ENCODE results near the gene XRRA1. TPM values are rescaled to one million over a fixed set of nuclear protein-coding genes. Genes with fewer than 3 reads are reported as not detected.
A peak's percentile ranks its signal among the peaks of the same experiment; 100 is the strongest.
"Not testable (repeated sequence)": the region's sequence is repeated elsewhere in the genome, so short reads cannot be mapped to it uniquely, and the experiment has no call there.

Gene XRRA1
- polyA plus RNA-seq, 4 donors, result 0.27 to 18.2 (median 4.6) TPM

- 82 to 93% (median 87%) methylated on average over 3 of the region's 3 CpGs for WGBS, 3 donors
- FAIRE-seq (no peak), DNase-seq (no peak)
- Histone ChIP-seq H3K9me3 (ENCODE audit: control insufficient read depth in 2 of 2, insufficient read depth in 1 of 2, low read depth in 1 of 2, low read length in 1 of 2) (no peaks in the 10 kb centered on the region), H3K27ac (ENCODE audit: low read depth in 1 of 3, low read length in 2 of 3) (no peak overlapping the region), H3K27me3 (ENCODE audit: control insufficient read depth in 3 of 3, insufficient read depth in 3 of 3, low read length in 3 of 3) (no peaks in the 10 kb centered on the region), H3K4me3 (ENCODE audit: low read depth in 1 of 3, low read length in 3 of 3) (no peak overlapping the region), H3K4me1 (ENCODE audit: control insufficient read depth in 3 of 3, insufficient read depth in 2 of 3, low read depth in 1 of 3, low read length in 2 of 3) (peaks cover 0 to 6% (median 4%) of the 10 kb centered on the region in 3 donors), H3K36me3 (ENCODE audit: control insufficient read depth in 3 of 3, insufficient read depth in 2 of 3, low read depth in 1 of 3, low read length in 3 of 3) (peaks cover 0 to 4% (median 2%) of the 10 kb centered on the region in 3 donors)
Measured at GRCh38 chr11:74984070-74984469, 35.2 kb upstream of the XRRA1 start.

- WGBS, 3 donors, result 45 to 84% (median 57%) methylated on average over 1 of the region's 1 CpG
- Histone ChIP-seq H3K36me3 (ENCODE audit: control insufficient read depth in 3 of 3, insufficient read depth in 2 of 3, low read depth in 1 of 3, low read length in 3 of 3) (peaks cover 2 to 10% (median 3%) of the 10 kb centered on the region in 3 donors), H3K27ac (ENCODE audit: low read depth in 1 of 3, low read length in 2 of 3) (no peak overlapping the region), H3K4me1 (ENCODE audit: control insufficient read depth in 3 of 3, insufficient read depth in 2 of 3, low read depth in 1 of 3, low read length in 2 of 3) (peaks cover 0 to 4% (median 0%) of the 10 kb centered on the region in 3 donors), H3K9me3 (ENCODE audit: control insufficient read depth in 2 of 2, insufficient read depth in 1 of 2, low read depth in 1 of 2, low read length in 1 of 2) (no peaks in the 10 kb centered on the region), H3K27me3 (ENCODE audit: control insufficient read depth in 3 of 3, insufficient read depth in 3 of 3, low read length in 3 of 3) (no peaks in the 10 kb centered on the region), H3K4me3 (ENCODE audit: low read depth in 1 of 3, low read length in 3 of 3) (no peak overlapping the region)
- FAIRE-seq (no peak), DNase-seq (peak in 1 of 2 donors; percentile 32)
Measured at GRCh38 chr11:74981888-74982287, 33.0 kb upstream of the XRRA1 start.

- no peak for FAIRE-seq
- peaks cover 3 to 12% (median 10%) of the 10 kb centered on the region in 3 donors for H3K36me3 ChIP-seq (ENCODE audit: control insufficient read depth in 3 of 3, insufficient read depth in 2 of 3, low read depth in 1 of 3, low read length in 3 of 3)
- WGBS, 3 donors, result 89 to 94% (median 91%) methylated on average over 2 of the region's 2 CpGs
Measured at GRCh38 chr11:74980634-74981033, 31.7 kb upstream of the XRRA1 start.

GRCh38 chr11:74978041-74978440 lies 29.1 kb upstream of the XRRA1 start:
- Histone ChIP-seq H3K4me1 (ENCODE audit: control insufficient read depth in 3 of 3, insufficient read depth in 2 of 3, low read depth in 1 of 3, low read length in 2 of 3) (peaks cover 0 to 4% (median 0%) of the 10 kb centered on the region in 3 donors), H3K36me3 (ENCODE audit: control insufficient read depth in 3 of 3, insufficient read depth in 2 of 3, low read depth in 1 of 3, low read length in 3 of 3) (peaks cover 6 to 18% (median 14%) of the 10 kb centered on the region in 3 donors), H3K27ac (ENCODE audit: low read depth in 1 of 3, low read length in 2 of 3) (no peak overlapping the region), H3K27me3 (ENCODE audit: control insufficient read depth in 3 of 3, insufficient read depth in 3 of 3, low read length in 3 of 3) (no peaks in the 10 kb centered on the region), H3K4me3 (ENCODE audit: low read depth in 1 of 3, low read length in 3 of 3) (no peak overlapping the region), H3K9me3 (ENCODE audit: control insufficient read depth in 2 of 2, insufficient read depth in 1 of 2, low read depth in 1 of 2, low read length in 1 of 2) (no peaks in the 10 kb centered on the region)
- FAIRE-seq, result no peak
- DNase-seq, result no peak
- 96 to 99% (median 97%) methylated on average over 4 of the region's 4 CpGs for WGBS, 3 donors

More at GRCh38 chr11:74980634-74981033, 31.7 kb upstream of the XRRA1 start:
- Histone ChIP-seq H3K27me3 (ENCODE audit: control insufficient read depth in 3 of 3, insufficient read depth in 3 of 3, low read length in 3 of 3) (no peaks in the 10 kb centered on the region), H3K9me3 (ENCODE audit: control insufficient read depth in 2 of 2, insufficient read depth in 1 of 2, low read depth in 1 of 2, low read length in 1 of 2) (no peaks in the 10 kb centered on the region), H3K27ac (ENCODE audit: low read depth in 1 of 3, low read length in 2 of 3) (no peak overlapping the region), H3K4me3 (ENCODE audit: low read depth in 1 of 3, low read length in 3 of 3) (no peak overlapping the region), H3K4me1 (ENCODE audit: control insufficient read depth in 3 of 3, insufficient read depth in 2 of 3, low read depth in 1 of 3, low read length in 2 of 3) (peaks cover 0 to 4% (median 0%) of the 10 kb centered on the region in 3 donors)
- DNase-seq, result no peak

GRCh38 chr11:74971424-74971823 lies 22.5 kb upstream of the XRRA1 start:
- FAIRE-seq, result no peak
- H3K9me3 ChIP-seq (ENCODE audit: control insufficient read depth in 2 of 2, insufficient read depth in 1 of 2, low read depth in 1 of 2, low read length in 1 of 2), result no peaks in the 10 kb centered on the region
- no peaks in the 10 kb centered on the region for H3K27me3 ChIP-seq (ENCODE audit: control insufficient read depth in 3 of 3, insufficient read depth in 3 of 3, low read length in 3 of 3)
- no peak overlapping the region for H3K4me3 ChIP-seq (ENCODE audit: low read depth in 1 of 3, low read length in 3 of 3)
- H3K4me1 ChIP-seq (ENCODE audit: control insufficient read depth in 3 of 3, insufficient read depth in 2 of 3, low read depth in 1 of 3, low read length in 2 of 3), result no peaks in the 10 kb centered on the region
- H3K36me3 ChIP-seq (ENCODE audit: control insufficient read depth in 3 of 3, insufficient read depth in 2 of 3, low read depth in 1 of 3, low read length in 3 of 3), result peaks cover 11 to 27% (median 23%) of the 10 kb centered on the region in 3 donors
- 78 to 96% (median 93%) methylated on average over 6 of the region's 6 CpGs for WGBS, 3 donors
- DNase-seq, result no peak
- H3K27ac ChIP-seq (ENCODE audit: low read depth in 1 of 3, low read length in 2 of 3), result no peak overlapping the region

GRCh38 chr11:74970852-74971395 lies 22.0 kb upstream of the XRRA1 start:
- FAIRE-seq, result no peak
- Histone ChIP-seq H3K4me1 (ENCODE audit: control insufficient read depth in 3 of 3, insufficient read depth in 2 of 3, low read depth in 1 of 3, low read length in 2 of 3) (no peaks in the 10 kb centered on the region), H3K27me3 (ENCODE audit: control insufficient read depth in 3 of 3, insufficient read depth in 3 of 3, low read length in 3 of 3) (no peaks in the 10 kb centered on the region), H3K27ac (ENCODE audit: low read depth in 1 of 3, low read length in 2 of 3) (no peak overlapping the region), H3K36me3 (ENCODE audit: control insufficient read depth in 3 of 3, insufficient read depth in 2 of 3, low read depth in 1 of 3, low read length in 3 of 3) (peaks cover 11 to 27% (median 21%) of the 10 kb centered on the region in 3 donors), H3K4me3 (ENCODE audit: low read depth in 1 of 3, low read length in 3 of 3) (no peak overlapping the region), H3K9me3 (ENCODE audit: control insufficient read depth in 2 of 2, insufficient read depth in 1 of 2, low read depth in 1 of 2, low read length in 1 of 2) (no peaks in the 10 kb centered on the region)
- DNase-seq, result no peak
- 72 to 87% (median 86%) methylated on average over 1 of the region's 1 CpG for WGBS, 3 donors

- H3K36me3 ChIP-seq (ENCODE audit: control insufficient read depth in 3 of 3, insufficient read depth in 2 of 3, low read depth in 1 of 3, low read length in 3 of 3), result peaks cover 5 to 16% (median 6%) of the 10 kb centered on the region in 3 donors
- no peak overlapping the region for H3K27ac ChIP-seq (ENCODE audit: low read depth in 1 of 3, low read length in 2 of 3)
- WGBS, 3 donors, result 83 to 95% (median 91%) methylated on average over 5 of the region's 5 CpGs
- H3K4me3 ChIP-seq (ENCODE audit: low read depth in 1 of 3, low read length in 3 of 3), result no peak overlapping the region
- no peaks in the 10 kb centered on the region for H3K9me3 ChIP-seq (ENCODE audit: control insufficient read depth in 2 of 2, insufficient read depth in 1 of 2, low read depth in 1 of 2, low read length in 1 of 2)
- DNase-seq (no peak), FAIRE-seq (no peak)
- H3K27me3 ChIP-seq (ENCODE audit: control insufficient read depth in 3 of 3, insufficient read depth in 3 of 3, low read length in 3 of 3), result no peaks in the 10 kb centered on the region
- no peaks in the 10 kb centered on the region for H3K4me1 ChIP-seq (ENCODE audit: control insufficient read depth in 3 of 3, insufficient read depth in 2 of 3, low read depth in 1 of 3, low read length in 2 of 3)
Measured at GRCh38 chr11:74966651-74967050, 17.8 kb upstream of the XRRA1 start.

- not testable (repeated sequence) for H3K4me1 ChIP-seq (ENCODE audit: control insufficient read depth in 3 of 3, insufficient read depth in 2 of 3, low read depth in 1 of 3, low read length in 2 of 3); H3K9me3 ChIP-seq (ENCODE audit: control insufficient read depth in 2 of 2, insufficient read depth in 1 of 2, low read depth in 1 of 2, low read length in 1 of 2)
Measured at GRCh38 chr11:74960128-74960527, 11.2 kb upstream of the XRRA1 start.

More at GRCh38 chr11:74960128-74960527, 11.2 kb upstream of the XRRA1 start:
- H3K27me3 ChIP-seq (ENCODE audit: control insufficient read depth in 3 of 3, insufficient read depth in 3 of 3, low read length in 3 of 3); FAIRE-seq; H3K4me3 ChIP-seq (ENCODE audit: low read depth in 1 of 3, low read length in 3 of 3); DNase-seq; H3K27ac ChIP-seq (ENCODE audit: low read depth in 1 of 3, low read length in 2 of 3); H3K36me3 ChIP-seq (ENCODE audit: control insufficient read depth in 3 of 3, insufficient read depth in 2 of 3, low read depth in 1 of 3, low read length in 3 of 3): not testable (repeated sequence)
- WGBS, 3 donors, result 95 to 97% (median 96%) methylated on average over 6 of the region's 6 CpGs

Data from small intestine (tissue), 7 donors.